AG10803 (cell line): ENCODE results near the gene LAP3.
A peak's percentile ranks its signal among the peaks of the same experiment; 100 is the strongest.

Experiments
- DNase-seq: peaks from one replicate; pipeline ENCODE4 v3.0.0; 2010; ENCODE audit warnings: low read depth
- H3K4me3 ChIP-seq: 2 replicates; pipeline ENCODE4 v1.5.1; 2011; ENCODE audit warnings: mild to moderate bottlenecking, low read length, control low read depth
- CTCF ChIP-seq: conservative IDR thresholded peaks from 2 replicates; pipeline ENCODE4 v1.5.1; 2011; ENCODE audit warnings: mild to moderate bottlenecking, low read length, control low read depth, inconsistent platforms

LAP3 gene

GRCh38 chr4:17595471-17596005 is 18.5 kb downstream of the LAP3 start:
- H3K4me3 ChIP-seq = no peak overlapping the region
- DNase-seq = no peak
- no peak for TF ChIP-seq CTCF

GRCh38 chr4:17597517-17597916 is 20.5 kb downstream of the LAP3 start:
- peak; percentile 6 for DNase-seq
- peak; percentile 41 for TF ChIP-seq CTCF
- H3K4me3 ChIP-seq = no peak overlapping the region

GRCh38 chr4:17599826-17600225 is 22.8 kb downstream of the LAP3 start:
- peak; percentile 29 for DNase-seq
- no peak overlapping the region for H3K4me3 ChIP-seq
- TF ChIP-seq CTCF = no peak

GRCh38 chr4:17605236-17605635 is 28.2 kb downstream of the LAP3 start:
- no peak for TF ChIP-seq CTCF
- no peak overlapping the region for H3K4me3 ChIP-seq
- peak; percentile 13 for DNase-seq

- no peak for TF ChIP-seq CTCF
- peak; percentile 79 for DNase-seq
- peak overlapping the region; percentile 97 for H3K4me3 ChIP-seq
These were observed 36.9 kb downstream of the LAP3 start for GRCh38 chr4:17613761-17614415.

GRCh38 chr4:17614416-17615299 is 37.7 kb downstream of the LAP3 start, which contains the start of gene MED28:
TSS of gene MED28 (plus strand) at chr4:17614641. CDS start at chr4:17614655, 14 bp downstream.
- no peak; the same call in 1 of the 2 replicates for TF ChIP-seq CTCF
- peak; percentile 94 for DNase-seq
- peak within 1 kb of the TSS; percentile 97 for H3K4me3 ChIP-seq

- TF ChIP-seq CTCF = no peak
- no peak overlapping the region for H3K4me3 ChIP-seq
- no peak for DNase-seq
These were observed 39.3 kb downstream of the LAP3 start for GRCh38 chr4:17616283-17616682.
